K562 (cell line): ENCODE data around the gene KIAA0513. TPM values are rescaled to one million over a fixed set of nuclear protein-coding genes. Genes with fewer than 3 reads are reported as not detected.

Experiments used
- BRF1 ChIP-seq: IDR thresholded peaks from 3 replicates; pipeline ENCODE4 v1.6.1; 2011; ENCODE audit warnings: borderline replicate concordance, mild to moderate bottlenecking; ENCODE audit not compliant: insufficient read length; ENCODE audit errors: extremely low read depth
- ERF ChIP-seq: fragments of 450-650 bp; formaldehyde crosslinking; IDR thresholded peaks from 2 replicates; pipeline ENCODE4 v1.4.0; 2020; ENCODE audit warnings: mild to moderate bottlenecking, mixed read lengths
- HSF4 ChIP-seq: fragments of 250-450 bp; sonication (Bioruptor Pico); IDR thresholded peaks from 2 replicates; pipeline ENCODE4 v2.1.2; 2022; ENCODE audit warnings: mild to moderate bottlenecking, moderate library complexity, borderline replicate concordance
- NELFE ChIP-seq: IDR thresholded peaks from 2 replicates; pipeline ENCODE4 v1.6.1; 2011; ENCODE audit warnings: mild to moderate bottlenecking; ENCODE audit not compliant: insufficient read depth, insufficient read length
- NONO ChIP-seq, 2 experiments: fragments of 200-400 bp in 1 of 2; fragments of 450-650 bp in 1 of 2; formaldehyde crosslinking in 1 of 2; IDR thresholded peaks; 2 replicates each; pipeline ENCODE4 v1.6.1; 2017; ENCODE audit warnings: low read depth in 2 of 2, mild to moderate bottlenecking in 2 of 2, moderate library complexity in 2 of 2, low read length in 1 of 2
- PHF20 ChIP-seq: fragments of 450-650 bp; IDR thresholded peaks from 2 replicates; pipeline ENCODE4 v1.6.1; 2018; ENCODE audit not compliant: partially characterized antibody
- RBM39 ChIP-seq: fragments of 200-400 bp; formaldehyde crosslinking; optimal IDR thresholded peaks from 2 replicates; pipeline ENCODE3; 2018; ENCODE audit warnings: low read depth, low read length
- RCOR1 ChIP-seq, 2 experiments: IDR thresholded peaks; 2 replicates each; pipeline ENCODE4 v1.6.1; 2012; ENCODE audit warnings: low read depth in 2 of 2, low read length in 2 of 2, borderline replicate concordance in 1 of 2, improper control_type of control experiment in 1 of 2
- SMARCA4 ChIP-seq: fragments of 450-650 bp; IDR thresholded peaks from 2 replicates; pipeline ENCODE4 v1.6.1; 2016
- SNAPC5 ChIP-seq: fragments of 250-450 bp; sonication (Bioruptor Pico); IDR thresholded peaks from 2 replicates; pipeline ENCODE4 v1.8.0; 2021; ENCODE audit warnings: moderate library complexity, mild to moderate bottlenecking, inconsistent platforms
- STAT6 ChIP-seq: sonication (generic); formaldehyde crosslinking; IDR thresholded peaks from 2 replicates; pipeline ENCODE4 v1.8.1; 2023; ENCODE audit warnings: mild to moderate bottlenecking, missing genetic modification reagents
- ZBTB40 ChIP-seq, 2 experiments: fragments of 450-650 bp in 1 of 2; sonication (generic) in 1 of 2; formaldehyde crosslinking in 1 of 2; IDR thresholded peaks; 2 replicates each; pipeline versions ENCODE4 v1.7.1 to v1.9.0; 2016 to 2022; ENCODE audit warnings: inconsistent platforms in 1 of 2, mild to moderate bottlenecking in 1 of 2, missing genetic modification reagents in 1 of 2
- ZNF212 ChIP-seq: fragments of 450-650 bp; formaldehyde crosslinking; IDR thresholded peaks from 2 replicates; pipeline ENCODE4 v1.4.0; 2020; ENCODE audit warnings: mild to moderate bottlenecking
- ZNF644 ChIP-seq: fragments of 200-800 bp; sonication (Bioruptor generic); IDR thresholded peaks from 2 replicates; pipeline ENCODE4 v1.6.1; 2016; ENCODE audit warnings: low read depth, missing genetic modification characterization, missing compliant biosample characterization
- ZNF785 ChIP-seq: fragments of 250-450 bp; sonication (Bioruptor Pico); IDR thresholded peaks from 2 replicates; pipeline ENCODE4 v1.4.0; 2020; ENCODE audit warnings: mild to moderate bottlenecking
- polyA plus RNA-seq, 8 experiments: library from polyadenylated mRNA; depleted of rRNA in 4 of 8; stranded (reverse) in 5 of 8; unstranded in 3 of 8; fragments of >200 nt; fragmentation: Nextera tagmentation in 2 of 8; fragmentation: Illumina TruSeq in 1 of 8; extraction: Ambion mirVana in 2 of 8; extraction: Trizol in 1 of 8; gene quantifications; 2 replicates each; pipeline versions ENCODE4 v1.2.1 to v1.2.3, GENCODE V29; 2011 to 2014; ENCODE audit warnings: inconsistent platforms in 1 of 8, missing spikeins in 1 of 8
- total RNA-seq, 7 experiments: library from RNA; depleted of rRNA in 6 of 7; stranded (reverse); fragments of >200 nt in 6 of 7; fragmentation: Illumina TruSeq in 2 of 7; extraction: Trizol in 2 of 7; gene quantifications; 2 replicates each; pipeline versions ENCODE4 v1.2.1 to v1.2.3, GENCODE V29; 2011 to 2021; ENCODE audit warnings: low replicate concordance in 1 of 7

KIAA0513 gene
- total and polyA plus RNA-seq, 9 of the 15 experiments (the other 6 are each of a cell fraction or from before 2014, with no cell fraction given) = 0.18 to 13.7 (median 10.2) TPM

GRCh38 chr16:85027349-85027957 lies at the start of gene KIAA0513 (continued):
- TF ChIP-seq RBM39 = no peak
- no peak for TF ChIP-seq STAT6 (CRISPR knock-in tag)
- no peak for TF ChIP-seq BRF1
- TF ChIP-seq SMARCA4 = peak; percentile 55
- no peak for TF ChIP-seq SNAPC5
- peak; percentile 52 for TF ChIP-seq PHF20
- no peak for TF ChIP-seq ZNF785 (CRISPR knock-in tag)
- TF ChIP-seq ZNF212 (CRISPR knock-in tag) = peak; percentile 39; the same call in 1 of the 2 replicates
- peak; percentile 57 for TF ChIP-seq ZBTB40 (IDR thresholded peaks at IDR 0.05)
- no peak for TF ChIP-seq ZBTB40 (CRISPR knock-in tag; IDR thresholded peaks at IDR 0.05)
- TF ChIP-seq RCOR1 (IDR thresholded peaks at IDR 0.05; ENCODE audit: borderline replicate concordance in 1 of 2, low read depth in 2 of 2, low read length in 2 of 2) = peak in 1 of 2 experiments; percentile 84; a peak in 2 of 4 replicates
- TF ChIP-seq HSF4 (CRISPR knock-in tag) = no peak
- TF ChIP-seq ERF = peak; percentile 65; the same call in 1 of the 2 replicates
- no peak for TF ChIP-seq NELFE
- TF ChIP-seq ZNF644 (tag) = no peak
- peak; percentile 62 to 90 for TF ChIP-seq NONO (IDR thresholded peaks at IDR 0.05; ENCODE audit: low read depth in 2 of 2, low read length in 1 of 2)
